HG03025 (cell line): ENCODE measurements around the gene MAP3K2.

Source experiments
- ATAC-seq: cut with Tn5 transposase; IDR thresholded peaks from one replicate; pipeline ENCODE4 v1.9.1; 2021; ENCODE audit warnings: mild to moderate bottlenecking, moderate library complexity; ENCODE audit not compliant: unreplicated experiment, low FRiP score

The MAP3K2 gene

DNA sequence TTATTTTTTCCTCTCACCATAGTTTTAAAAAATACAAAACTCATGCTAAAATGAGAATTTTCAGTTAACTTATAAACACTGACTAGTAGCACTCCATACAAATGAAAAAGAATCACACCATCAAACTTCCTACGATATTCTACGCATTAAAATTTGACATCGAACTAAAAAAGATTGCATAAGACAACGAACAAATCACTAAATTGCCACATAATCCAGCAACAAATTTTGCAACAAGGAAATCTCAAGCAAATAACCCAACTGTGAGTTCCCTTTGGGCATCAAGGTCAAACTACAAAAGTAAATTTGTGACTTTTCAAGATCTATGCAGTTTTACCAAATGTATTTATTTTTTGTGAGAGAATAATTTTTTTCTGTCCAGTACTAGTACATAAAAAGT lies 1.5 kb downstream of the MAP3K2 start:
- ATAC-seq, result no peak

GRCh38 chr2:127384529-127384928 lies 3.2 kb downstream of the MAP3K2 start:
- ATAC-seq, result no peak

DNA sequence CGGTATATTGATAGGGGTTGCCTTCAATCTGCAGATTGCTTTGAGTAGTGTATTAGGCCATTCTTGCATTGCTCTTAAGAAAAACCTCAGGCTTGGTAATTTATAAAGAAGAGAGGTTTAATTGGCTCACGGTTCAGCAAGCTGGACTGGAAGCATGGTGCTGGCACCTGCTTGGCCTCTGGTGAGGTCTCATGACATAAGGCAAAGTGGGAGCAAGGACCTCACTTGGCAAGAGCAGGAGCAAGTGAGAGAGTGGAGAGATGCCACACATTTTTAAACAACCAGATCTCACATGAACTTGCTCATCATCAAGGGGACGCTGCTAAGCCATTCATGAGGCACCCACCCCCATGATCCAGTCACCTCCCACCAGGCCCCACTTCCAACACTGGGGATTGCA lies 4.9 kb downstream of the MAP3K2 start:
- ATAC-seq, result no peak

- ATAC-seq, result no peak
Measured at GRCh38 chr2:127381762-127382161, 6.0 kb downstream of the MAP3K2 start.

DNA sequence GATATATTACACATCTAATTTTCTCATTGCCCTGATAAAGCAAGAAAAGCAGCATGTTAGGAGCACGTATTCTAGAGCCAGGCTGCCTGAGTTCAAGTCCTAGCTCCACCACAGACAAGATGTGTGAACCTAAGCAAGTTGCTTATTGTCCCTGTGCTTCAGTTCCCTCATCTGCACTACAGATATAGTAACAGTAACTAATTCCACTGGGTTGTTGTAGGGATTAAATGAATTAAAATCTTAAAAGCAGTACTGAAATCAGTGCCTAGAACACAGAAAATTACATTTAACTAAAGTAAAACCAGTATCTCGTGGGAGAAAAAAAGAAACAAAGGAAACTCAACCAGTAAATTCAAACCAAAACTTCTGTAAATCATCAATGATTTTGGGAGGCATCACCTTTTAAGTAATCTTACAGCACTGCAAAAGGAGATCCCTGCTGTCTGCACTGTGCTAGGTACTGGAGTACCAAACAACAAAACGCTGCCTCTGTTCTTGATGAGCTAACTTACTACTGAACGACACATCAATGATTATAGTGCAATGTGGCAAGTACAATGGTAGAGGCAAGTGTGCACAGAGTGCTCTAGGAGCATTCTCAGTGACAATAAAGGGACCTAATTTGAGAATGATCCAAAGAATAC lies 7.9 kb downstream of the MAP3K2 start:
- ATAC-seq, result no peak

GRCh38 chr2:127378720-127379119 lies 9.1 kb downstream of the MAP3K2 start:
- ATAC-seq, result no peak

- ATAC-seq, result no peak
Measured at GRCh38 chr2:127377262-127377661, 10.5 kb downstream of the MAP3K2 start.

DNA sequence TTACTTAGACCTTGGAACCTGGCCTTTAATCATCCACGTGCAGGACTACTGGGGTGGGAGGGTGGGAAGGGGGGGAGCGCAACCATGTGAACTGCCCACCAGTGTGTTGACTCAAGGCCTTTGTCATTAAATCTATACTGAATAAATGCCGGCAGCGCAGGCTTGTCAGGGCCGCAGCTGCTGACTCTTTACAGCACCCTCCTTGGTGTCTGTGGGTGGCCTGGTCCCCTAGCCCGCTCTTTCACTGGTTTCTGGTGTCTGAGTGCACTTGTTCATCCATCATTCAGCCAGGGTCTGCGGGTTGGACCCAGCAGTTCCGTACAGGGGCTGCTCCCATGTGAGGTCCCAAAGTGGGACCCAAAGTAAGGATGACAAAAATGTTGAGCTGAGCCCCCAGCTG lies 11.5 kb downstream of the MAP3K2 start:
- ATAC-seq, result no peak

DNA sequence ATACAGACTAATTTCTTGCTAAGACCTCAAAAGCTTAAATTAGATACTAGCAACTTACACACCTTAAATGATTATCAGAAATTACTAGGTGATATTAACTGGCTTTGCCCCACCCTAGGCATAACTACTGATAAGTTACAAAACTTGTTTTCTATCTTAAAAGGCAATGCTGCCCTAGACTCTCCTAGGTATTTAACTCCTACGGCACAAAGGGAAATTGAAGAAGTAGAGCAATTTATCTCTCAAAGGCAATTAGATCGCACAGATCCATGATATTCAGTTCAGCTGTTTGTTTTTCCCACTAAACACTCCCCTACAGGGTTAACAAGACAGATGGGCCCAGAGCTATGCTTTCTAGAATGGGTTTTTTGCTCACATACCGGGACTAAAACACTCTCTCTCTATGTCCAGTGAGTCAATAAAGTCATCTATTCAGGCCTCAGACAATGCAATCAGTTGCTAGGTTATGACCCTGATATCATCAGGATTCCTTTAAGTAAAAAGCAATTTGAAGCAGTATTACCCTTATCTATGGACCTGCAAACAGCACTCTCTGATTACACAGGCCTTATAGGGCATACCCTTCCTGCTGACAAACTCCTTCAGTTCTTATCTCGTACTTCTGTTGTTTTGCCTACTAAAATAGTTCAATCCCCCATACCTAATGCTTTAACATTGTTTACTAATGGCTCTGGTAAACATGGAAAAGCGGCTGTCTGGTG lies 14.3 kb downstream of the MAP3K2 start:
- no peak for ATAC-seq

DNA sequence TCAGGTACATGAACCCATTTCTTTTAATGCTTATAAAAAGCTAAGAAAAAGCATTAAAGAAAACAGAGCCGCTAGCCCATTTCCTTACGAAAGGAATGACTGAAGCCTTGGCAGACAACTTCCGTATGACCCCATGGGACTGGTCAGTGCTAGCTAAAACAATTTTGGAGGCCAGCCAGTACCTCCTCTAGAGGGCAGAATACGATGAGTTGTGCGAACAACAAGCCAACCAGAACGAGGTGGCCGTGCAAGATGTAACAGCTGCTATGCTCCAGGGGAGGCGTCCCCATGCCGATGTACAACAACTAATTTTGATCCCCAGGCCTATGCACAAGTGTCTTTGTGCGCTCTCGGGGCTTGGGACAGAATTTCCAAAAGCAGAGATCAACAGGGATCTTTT lies 16.7 kb downstream of the MAP3K2 start:
- ATAC-seq, result no peak

GRCh38 chr2:127370010-127370409 lies 17.8 kb downstream of the MAP3K2 start:
- no peak for ATAC-seq

DNA sequence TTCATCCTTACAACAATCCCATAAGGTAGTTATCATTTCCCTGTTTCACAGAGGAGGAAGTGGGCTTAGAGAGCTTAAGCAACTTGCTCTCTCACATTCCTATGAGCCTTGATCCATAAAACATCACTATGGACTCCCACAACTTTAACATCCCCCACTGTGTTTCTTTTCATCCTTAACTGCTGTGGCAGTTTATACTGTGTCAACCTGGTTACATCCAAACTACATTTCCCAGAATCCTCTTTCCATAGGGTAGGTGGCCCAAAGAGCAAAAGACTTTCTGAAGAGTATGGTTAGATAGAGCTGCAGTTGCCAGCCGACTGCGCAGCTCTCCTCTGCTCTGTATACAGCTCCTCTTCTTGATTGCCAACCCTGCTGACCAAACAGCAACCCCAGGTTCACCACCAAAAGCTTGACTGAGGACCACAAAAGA lies 22.5 kb downstream of the MAP3K2 start:
- no peak for ATAC-seq

DNA sequence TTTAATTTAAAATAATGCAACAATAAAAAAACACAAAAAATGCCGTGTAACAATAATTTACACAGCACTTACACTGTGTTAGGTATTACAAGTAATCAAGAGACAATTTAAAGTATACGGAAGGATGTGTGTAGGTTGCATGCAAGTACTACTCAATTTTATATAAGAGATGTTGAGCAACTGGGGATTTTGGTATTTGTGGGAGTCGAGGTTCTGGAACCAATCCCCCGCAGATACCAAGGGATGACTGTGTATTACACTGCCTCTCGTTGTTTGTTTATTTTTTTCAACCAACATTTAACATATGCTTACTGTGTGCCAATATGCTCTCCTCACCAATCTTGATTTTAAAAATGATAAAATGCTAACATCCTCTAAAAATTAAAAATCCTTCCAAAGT lies 24.8 kb downstream of the MAP3K2 start:
- ATAC-seq, result no peak

DNA sequence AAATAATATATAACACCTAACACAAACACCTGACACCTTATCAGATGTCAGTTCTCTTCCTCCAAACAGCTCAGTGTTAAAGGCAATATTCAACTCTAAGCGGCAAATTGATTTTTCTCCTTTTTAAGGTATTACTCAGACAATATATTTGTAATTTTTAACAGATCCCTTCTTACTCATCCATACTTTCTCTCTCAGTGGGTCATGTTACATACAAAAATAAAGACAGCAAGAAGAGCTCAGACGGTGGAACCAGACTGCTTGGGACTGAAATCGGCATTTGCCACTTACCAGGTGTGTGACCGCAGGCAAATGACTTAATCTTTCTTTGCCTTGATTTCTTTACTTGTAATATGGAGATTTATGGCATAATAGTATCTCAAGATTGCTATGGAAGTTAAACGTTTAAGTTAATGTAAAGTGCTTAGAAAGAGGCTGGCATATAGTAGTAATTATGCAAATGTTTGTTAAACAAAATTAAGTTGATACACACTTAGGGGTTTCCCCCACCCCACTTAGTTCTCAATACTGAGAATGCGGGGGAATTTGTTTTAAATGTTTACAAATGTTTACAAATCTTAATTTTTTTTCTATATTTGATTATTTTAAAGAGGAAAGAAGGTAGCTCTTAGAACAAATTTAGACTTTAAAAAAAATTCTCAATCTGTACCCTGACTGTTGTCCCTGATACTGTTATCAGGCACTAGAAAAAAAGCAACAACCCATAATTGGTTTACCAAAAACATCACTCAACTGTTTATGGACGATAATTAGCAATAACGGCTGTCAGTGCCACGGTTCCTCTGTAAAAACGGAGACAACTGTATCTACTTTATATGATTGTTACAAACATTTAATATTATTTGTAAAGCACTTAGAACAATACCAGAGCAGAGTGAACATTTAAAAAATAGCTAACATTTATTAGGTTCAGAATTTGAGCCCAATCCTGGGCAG lies 25.6 kb downstream of the MAP3K2 start:
- ATAC-seq, result no peak

DNA sequence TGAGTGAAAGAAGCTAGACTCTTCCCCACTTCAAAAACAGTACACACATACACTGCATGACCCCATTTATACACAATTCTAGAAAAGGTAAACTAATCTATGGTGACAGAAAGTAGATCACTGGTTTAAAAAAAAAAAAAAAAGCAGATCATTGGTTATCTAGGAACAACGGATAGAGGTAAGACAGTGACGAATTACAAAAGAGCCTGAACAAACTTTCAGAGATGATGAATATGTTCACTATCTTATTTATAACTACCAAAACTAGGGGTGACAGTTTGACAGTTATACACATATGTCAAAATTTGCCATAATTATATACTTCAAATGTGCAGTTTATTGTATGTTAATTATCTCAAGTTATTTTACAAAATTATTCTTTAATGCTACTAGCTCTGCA lies 27.5 kb downstream of the MAP3K2 start:
- no peak for ATAC-seq

DNA sequence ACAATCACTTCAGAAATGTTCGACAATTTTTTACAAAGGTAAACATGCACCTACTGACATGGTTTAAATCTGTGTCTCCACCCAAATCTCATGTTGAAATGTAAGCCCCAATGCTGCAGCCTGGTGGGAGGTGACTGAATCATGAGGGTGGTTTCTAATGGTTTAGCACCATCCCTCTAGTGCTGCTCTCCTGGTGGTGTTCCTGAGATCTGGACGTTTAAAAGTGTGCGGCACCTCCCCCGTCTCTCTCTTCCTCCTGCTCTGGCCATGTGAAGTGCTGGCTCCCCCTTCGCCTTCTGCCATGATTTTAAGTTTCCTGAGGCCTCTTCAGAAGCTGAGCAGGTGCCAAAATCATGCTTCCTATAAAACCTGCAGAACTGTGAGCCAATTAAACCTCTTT lies 28.3 kb downstream of the MAP3K2 start:
- no peak for ATAC-seq

DNA sequence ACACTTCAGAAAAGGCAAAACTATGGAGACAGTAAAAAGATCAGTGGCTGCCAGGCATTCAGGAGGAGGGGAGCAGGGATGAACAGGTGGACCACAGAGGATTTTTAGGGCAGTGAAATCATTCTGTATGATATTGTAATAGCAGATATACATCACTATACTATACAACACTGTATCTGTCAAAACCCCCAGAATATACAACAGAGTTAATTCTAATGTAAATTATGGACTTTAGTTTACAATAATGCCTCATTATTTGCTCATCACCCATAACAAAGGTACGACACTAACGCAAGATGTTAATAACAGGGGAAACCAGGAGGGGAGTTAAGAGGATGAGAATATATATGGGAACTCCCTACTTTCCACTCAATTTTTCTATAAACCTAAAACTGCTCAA lies 28.8 kb downstream of the MAP3K2 start:
- no peak for ATAC-seq

GRCh38 chr2:127358044-127358443 lies 29.7 kb downstream of the MAP3K2 start:
- no peak for ATAC-seq

DNA sequence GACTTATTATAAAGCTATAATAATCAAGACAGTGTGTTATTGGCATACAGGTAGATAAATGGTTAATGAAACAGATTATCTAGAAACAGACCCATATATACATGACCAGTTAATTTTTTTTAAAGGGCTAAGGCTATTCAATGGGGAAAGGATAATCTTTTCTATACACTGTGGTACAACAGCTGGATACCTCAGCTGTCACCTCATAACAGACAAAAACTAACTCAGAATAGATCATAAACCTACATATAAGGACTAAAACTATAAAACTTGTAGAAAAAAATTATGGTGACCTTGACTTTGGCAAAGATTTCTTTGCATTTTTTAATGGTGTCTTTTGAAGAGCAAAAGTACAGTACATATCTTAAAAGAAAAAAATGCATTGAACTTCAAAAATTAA lies 30.2 kb downstream of the MAP3K2 start:
- ATAC-seq, result no peak

DNA sequence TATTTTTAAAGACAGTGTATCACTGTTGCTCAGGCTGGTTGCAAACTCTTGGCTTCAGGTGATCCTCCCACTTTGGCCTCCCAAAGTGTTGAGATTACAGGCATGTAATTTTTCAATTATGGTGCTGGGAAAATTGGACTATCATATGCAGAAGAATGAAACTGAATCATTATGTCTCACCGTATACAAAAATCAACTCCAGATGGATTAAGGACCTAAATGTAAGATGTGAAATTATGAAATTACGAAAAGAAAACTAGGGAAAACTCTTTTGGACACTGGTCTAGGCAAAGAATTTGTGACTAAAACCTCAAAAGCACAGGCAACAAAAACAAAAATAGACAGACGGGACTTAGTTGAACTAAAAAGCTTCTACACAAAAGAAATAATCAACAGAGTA lies 31.2 kb downstream of the MAP3K2 start:
- no peak for ATAC-seq

- no peak for ATAC-seq
Measured at GRCh38 chr2:127355407-127356008, 32.3 kb downstream of the MAP3K2 start.
